Neutrophil (primary cell): ENCODE results near the gene CENPVL3.
"Not testable (repeated sequence)": the region's sequence is repeated elsewhere in the genome, so short reads cannot be mapped to it uniquely, and the experiment has no call there.

ENCODE experiments used
- H3K27ac ChIP-seq: fragments of 200-600 bp; sonication (generic); 2 replicates; pipeline ENCODE4 v1.5.1; 2016; ENCODE audit warnings: mild to moderate bottlenecking, moderate library complexity
- H3K27me3 ChIP-seq: fragments of 200-600 bp; sonication (generic); 2 replicates; pipeline ENCODE4 v1.6.0; 2016; ENCODE audit warnings: mild to moderate bottlenecking
- H3K36me3 ChIP-seq: fragments of 200-600 bp; sonication (generic); 2 replicates; pipeline ENCODE4 v1.5.1; 2017
- H3K4me1 ChIP-seq, 2 experiments: fragments of 200-600 bp in 1 of 2; sonication (generic) in 1 of 2; 1 replicate in 1 of 2; 2 replicates in 1 of 2; pipeline versions ENCODE4 v1.5.1 to v1.6.1; 2013 to 2016; ENCODE audit warnings: low read depth in 1 of 2, low read length in 1 of 2, mild to moderate bottlenecking in 1 of 2, moderate library complexity in 1 of 2; ENCODE audit not compliant: control insufficient read depth in 1 of 2, insufficient read depth in 1 of 2
- H3K4me3 ChIP-seq, 2 experiments: fragments of 200-600 bp in 1 of 2; sonication (generic) in 1 of 2; 1 replicate in 1 of 2; 2 replicates in 1 of 2; pipeline ENCODE4 v1.5.1; 2013 to 2016; ENCODE audit warnings: low read depth in 1 of 2, low read length in 1 of 2, mild to moderate bottlenecking in 1 of 2, moderate library complexity in 1 of 2
- H3K9me3 ChIP-seq: fragments of 200-600 bp; sonication (generic); 2 replicates; pipeline ENCODE4 v1.5.1; 2016
- CTCF ChIP-seq: fragments of 200-600 bp; sonication (generic); IDR thresholded peaks from 2 replicates; pipeline ENCODE4 v1.5.1; 2016; ENCODE audit warnings: antibody characterized with exemption

Gene CENPVL3

GRCh38 chrX:51618241-51619155 is at the start of gene CENPVL3:
CENPVL3 (minus strand) TSS chrX:51618912; CDS start chrX:51618873, 39 bp downstream.
- not testable (repeated sequence) for H3K4me1 ChIP-seq, H3K4me3 ChIP-seq, H3K9me3 ChIP-seq, H3K36me3 ChIP-seq, H3K27ac ChIP-seq
- H3K27me3 ChIP-seq, result peaks cover 34% of the 10 kb centered on the region

- no peak overlapping the region for H3K27ac ChIP-seq
- no peaks in the 10 kb centered on the region for H3K9me3 ChIP-seq
- no peaks in the 10 kb centered on the region for H3K27me3 ChIP-seq
- no peaks in the 10 kb centered on the region for H3K36me3 ChIP-seq
- no peaks in the 10 kb centered on the region for H3K4me1 ChIP-seq
- no peak overlapping the region for H3K4me3 ChIP-seq
- TF ChIP-seq CTCF, result no peak
These were observed 47.3 kb upstream of the CENPVL3 start for GRCh38 chrX:51665981-51666380.

GRCh38 chrX:51643377-51643776 is 24.7 kb upstream of the CENPVL3 start:
- Histone ChIP-seq H3K4me1 (no peaks in the 10 kb centered on the region), H3K9me3 (no peaks in the 10 kb centered on the region), H3K27me3 (no peaks in the 10 kb centered on the region), H3K36me3 (no peaks in the 10 kb centered on the region), H3K27ac (no peak overlapping the region), H3K4me3 (no peak overlapping the region)
- TF ChIP-seq CTCF, result no peak

- H3K4me3 ChIP-seq, result no peak overlapping the region
- no peak overlapping the region for H3K27ac ChIP-seq
- no peak for TF ChIP-seq CTCF
- H3K36me3 ChIP-seq, result no peaks in the 10 kb centered on the region
- no peaks in the 10 kb centered on the region for H3K27me3 ChIP-seq
- H3K4me1 ChIP-seq, result no peaks in the 10 kb centered on the region
- no peaks in the 10 kb centered on the region for H3K9me3 ChIP-seq
These were observed 22.8 kb upstream of the CENPVL3 start for GRCh38 chrX:51641421-51642021.

- H3K9me3 ChIP-seq, result not testable (repeated sequence)
These were observed 17.8 kb upstream of the CENPVL3 start for GRCh38 chrX:51636511-51636910.

GRCh38 chrX:51614353-51615012 is 4.2 kb downstream of the CENPVL3 start:
- no peak for TF ChIP-seq CTCF
- H3K4me3 ChIP-seq, result no peak overlapping the region
- peaks cover 27% of the 10 kb centered on the region for H3K27me3 ChIP-seq
- no peaks in the 10 kb centered on the region for H3K4me1 ChIP-seq
- H3K27ac ChIP-seq, result no peak overlapping the region
- H3K9me3 ChIP-seq, result no peaks in the 10 kb centered on the region
- no peaks in the 10 kb centered on the region for H3K36me3 ChIP-seq

More at GRCh38 chrX:51636511-51636910, 17.8 kb upstream of the CENPVL3 start:
- H3K4me1 ChIP-seq, H3K27me3 ChIP-seq, H3K36me3 ChIP-seq, H3K4me3 ChIP-seq, H3K27ac ChIP-seq: not testable (repeated sequence)
